ENCODE results near the gene CLASP2.

GRCh38 chr3:33456756-33457155 is 261.3 kb downstream of the CLASP2 start:
- no peak for TF ChIP-seq CTCF (IDR thresholded peaks at IDR 0.05 in 4 of 5, conservative IDR thresholded peaks at IDR 0.05 in 1 of 5)
- no peak for TF ChIP-seq POLR2A (IDR thresholded peaks at IDR 0.05)
